ENCODE data around the gene BLM.

Gene BLM

GRCh38 chr15:90826886-90827435 lies 109.8 kb downstream of the BLM start:
- peaks cover 9% of the 10 kb centered on the region for H3K9me3 Mint-ChIP-seq
- no peak for DNase-seq
- no peak for TF ChIP-seq CTCF (IDR thresholded peaks at IDR 0.05)
- H3K27me3 Mint-ChIP-seq (ENCODE audit: low read depth, poor library complexity) = peaks cover 8% of the 10 kb centered on the region
- no peaks in the 10 kb centered on the region for H3K36me3 Mint-ChIP-seq (ENCODE audit: low read depth)
- H3K4me1 Mint-ChIP-seq = peaks cover 36% of the 10 kb centered on the region
- no peak overlapping the region for H3K4me3 Mint-ChIP-seq
- H3K27ac Mint-ChIP-seq = no peak overlapping the region

GRCh38 chr15:90828111-90828510 lies 111.0 kb downstream of the BLM start:
- no peak for TF ChIP-seq CTCF (IDR thresholded peaks at IDR 0.05)
- Mint-ChIP-seq H3K27me3 (ENCODE audit: low read depth, poor library complexity) (peaks cover 8% of the 10 kb centered on the region), H3K36me3 (ENCODE audit: low read depth) (no peaks in the 10 kb centered on the region), H3K27ac (no peak overlapping the region), H3K4me1 (peaks cover 30% of the 10 kb centered on the region), H3K4me3 (no peak overlapping the region), H3K9me3 (peaks cover 9% of the 10 kb centered on the region)
- no peak for DNase-seq

DNA sequence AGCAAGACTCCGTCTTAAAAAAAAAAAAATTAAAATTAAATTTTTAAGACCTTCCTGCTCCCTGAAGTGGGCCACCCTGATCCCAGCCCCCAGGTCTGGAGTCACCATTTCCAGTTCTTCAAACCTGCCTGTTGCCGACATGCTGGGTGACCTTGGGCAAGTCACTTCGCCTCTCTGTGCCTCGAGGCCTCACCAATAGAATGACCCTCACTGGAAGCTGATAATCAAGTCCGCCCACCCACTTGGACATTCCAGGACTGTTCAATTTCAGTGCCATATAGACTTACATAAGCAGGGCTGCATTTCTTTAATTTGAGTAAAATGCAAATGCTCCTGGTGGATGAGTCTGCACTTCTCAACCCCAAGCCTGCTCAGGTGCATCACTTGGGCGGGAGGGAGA lies 112.0 kb downstream of the BLM start:
- Mint-ChIP-seq H3K4me3 (no peak overlapping the region), H3K36me3 (ENCODE audit: low read depth) (no peaks in the 10 kb centered on the region), H3K4me1 (peaks cover 28% of the 10 kb centered on the region), H3K27ac (no peak overlapping the region), H3K27me3 (ENCODE audit: low read depth, poor library complexity) (peaks cover 8% of the 10 kb centered on the region), H3K9me3 (peaks cover 9% of the 10 kb centered on the region)
- no peak for TF ChIP-seq CTCF (IDR thresholded peaks at IDR 0.05)
- DNase-seq = no peak

- no peaks in the 10 kb centered on the region for H3K36me3 Mint-ChIP-seq (ENCODE audit: low read depth)
- no peak overlapping the region for H3K4me3 Mint-ChIP-seq
- H3K4me1 Mint-ChIP-seq = peaks cover 19% of the 10 kb centered on the region
- no peak for TF ChIP-seq CTCF (IDR thresholded peaks at IDR 0.05)
- H3K9me3 Mint-ChIP-seq = peaks cover 6% of the 10 kb centered on the region
- peak overlapping the region; percentile 75 for H3K27ac Mint-ChIP-seq
- no peak for DNase-seq
- peaks cover 8% of the 10 kb centered on the region for H3K27me3 Mint-ChIP-seq (ENCODE audit: low read depth, poor library complexity)
Observed at GRCh38 chr15:90829942-90830440, 112.8 kb downstream of the BLM start.

GRCh38 chr15:90834626-90835025 lies 117.5 kb downstream of the BLM start:
- Mint-ChIP-seq H3K36me3 (ENCODE audit: low read depth) (no peaks in the 10 kb centered on the region), H3K4me3 (no peak overlapping the region), H3K27me3 (ENCODE audit: low read depth, poor library complexity) (peaks cover 5% of the 10 kb centered on the region), H3K4me1 (peaks cover 29% of the 10 kb centered on the region), H3K9me3 (no peaks in the 10 kb centered on the region), H3K27ac (no peak overlapping the region)
- TF ChIP-seq CTCF (IDR thresholded peaks at IDR 0.05) = no peak
- no peak for DNase-seq

DNA sequence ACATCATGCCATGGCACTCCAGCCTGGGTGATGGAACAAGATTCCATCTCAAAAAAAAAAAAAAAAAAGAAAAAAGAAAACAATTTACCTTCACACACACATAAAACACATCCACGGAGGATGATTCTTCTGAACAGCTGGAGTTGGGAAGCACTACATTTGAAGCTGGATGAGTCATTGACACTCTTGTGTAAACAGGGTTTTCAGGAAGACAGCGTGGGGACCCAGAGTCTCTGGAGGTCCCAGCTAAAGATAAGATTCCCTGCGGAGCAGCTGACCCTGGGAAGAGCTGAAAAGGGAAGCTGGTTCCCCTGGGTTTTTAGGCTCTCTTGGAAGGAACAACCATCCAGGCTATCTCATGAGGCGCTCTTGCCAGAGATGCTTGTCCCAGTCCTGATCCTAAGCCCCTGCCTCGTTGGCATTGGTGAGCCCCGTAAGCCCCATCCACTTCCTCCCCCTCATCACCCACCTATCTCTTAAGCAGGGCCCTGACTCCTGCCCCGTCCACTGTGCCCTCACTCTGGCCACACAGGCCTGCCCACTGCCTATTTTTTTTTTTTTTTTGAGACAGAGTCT lies 119.2 kb downstream of the BLM start:
- H3K27ac Mint-ChIP-seq = no peak overlapping the region
- no peaks in the 10 kb centered on the region for H3K36me3 Mint-ChIP-seq (ENCODE audit: low read depth)
- no peak for DNase-seq
- peaks cover 21% of the 10 kb centered on the region for H3K4me1 Mint-ChIP-seq
- no peaks in the 10 kb centered on the region for H3K9me3 Mint-ChIP-seq
- no peak for TF ChIP-seq CTCF (IDR thresholded peaks at IDR 0.05)
- H3K4me3 Mint-ChIP-seq = no peak overlapping the region
- peaks cover 3% of the 10 kb centered on the region for H3K27me3 Mint-ChIP-seq (ENCODE audit: low read depth, poor library complexity)

Measured in nephron progenitor cell (in vitro differentiated cells).